NCI-H1694 treated with DMSO at 0.1 percent for 48 hours (cell line): ENCODE measurements around the gene CYTH3.

Experiments used
- DNase-seq: peaks from one replicate; lab custom pipeline; 2025; lab: John Stamatoyannopoulos, UW

Gene CYTH3

DNA sequence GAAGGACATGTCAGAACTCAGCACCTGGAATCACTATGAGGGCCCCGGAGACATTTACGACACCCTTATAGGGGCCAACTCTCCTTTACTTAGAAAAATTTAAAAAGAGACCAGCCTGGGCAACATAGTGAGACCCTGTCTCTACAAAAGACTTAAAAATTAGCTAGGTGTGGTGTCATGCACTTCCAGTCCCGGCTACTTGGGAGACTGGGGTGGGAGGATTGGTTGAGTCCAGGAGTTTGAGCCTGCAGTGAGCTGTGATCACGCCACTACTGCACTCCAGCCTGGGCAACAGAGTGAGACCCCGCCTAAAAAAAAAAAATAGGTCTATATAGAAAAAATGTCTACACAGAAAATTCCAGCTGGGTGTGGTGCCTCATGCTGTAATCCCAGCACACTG is 7.5 kb upstream of the CYTH3 start:
- no peak for DNase-seq

DNA sequence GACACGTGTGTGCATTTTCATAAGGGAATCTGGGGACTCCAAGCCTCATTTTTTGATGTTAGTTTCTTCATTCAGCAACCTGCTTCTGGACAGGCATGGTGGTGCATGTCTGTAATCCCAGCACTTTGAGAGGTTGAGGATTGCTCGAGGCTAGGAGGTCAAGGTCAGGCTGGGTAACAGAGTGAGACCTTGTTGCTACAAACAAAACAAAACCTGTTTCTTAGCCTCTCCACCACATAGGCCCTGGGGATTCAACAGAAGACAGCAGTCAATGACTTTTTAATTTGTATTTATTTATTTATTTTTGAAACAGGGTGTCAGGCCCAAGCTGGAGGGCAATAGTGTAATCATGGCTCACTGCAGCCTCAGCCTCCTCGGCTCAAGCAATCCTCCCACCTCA is 6.9 kb upstream of the CYTH3 start:
- DNase-seq: no peak

DNA sequence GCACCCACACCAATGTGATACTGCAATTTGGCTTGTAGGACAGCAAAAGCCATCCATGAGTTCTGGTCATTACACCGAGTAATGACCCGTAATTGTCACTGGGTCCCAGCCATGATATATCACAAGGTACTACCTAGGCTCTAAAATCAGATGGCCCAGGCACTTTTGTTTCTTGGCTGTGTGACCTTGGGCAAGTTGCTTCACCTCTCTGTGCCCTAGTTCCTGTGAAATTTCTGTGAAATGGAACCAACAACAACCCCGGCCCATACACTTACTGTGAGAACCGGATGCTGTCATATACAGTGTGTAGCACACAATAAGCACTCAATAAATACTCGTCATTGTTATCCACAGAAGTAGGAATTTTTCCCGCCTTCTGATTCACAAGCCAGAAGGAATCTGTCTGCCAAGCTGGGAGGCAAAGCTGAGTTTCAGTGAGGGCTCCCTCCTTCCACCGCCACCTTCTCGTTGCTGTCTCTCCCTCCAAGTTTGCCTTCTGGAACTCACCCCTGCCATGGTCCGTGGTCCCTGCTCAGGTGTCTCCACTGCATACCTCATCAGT is 6.4 kb upstream of the CYTH3 start:
- DNase-seq: no peak

DNA sequence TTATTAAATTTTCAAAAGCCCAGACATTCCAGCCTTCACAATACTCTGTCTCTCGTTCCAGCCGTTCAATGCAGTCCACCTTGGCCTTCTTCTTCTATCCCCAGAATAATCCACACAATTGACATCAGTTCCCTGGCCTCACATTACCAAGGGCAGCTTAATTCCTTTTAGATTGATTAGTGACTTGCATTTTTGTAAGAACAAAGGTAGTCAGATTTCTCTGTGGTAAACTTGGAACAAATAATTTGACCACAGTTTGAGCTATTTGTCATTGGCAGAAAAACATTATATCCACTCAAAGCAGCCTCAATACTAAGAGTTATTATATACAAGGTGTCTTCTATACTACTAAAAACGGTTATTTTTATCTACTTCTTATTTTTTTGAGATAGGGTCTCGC is 5.1 kb upstream of the CYTH3 start:
- no peak for DNase-seq

DNA sequence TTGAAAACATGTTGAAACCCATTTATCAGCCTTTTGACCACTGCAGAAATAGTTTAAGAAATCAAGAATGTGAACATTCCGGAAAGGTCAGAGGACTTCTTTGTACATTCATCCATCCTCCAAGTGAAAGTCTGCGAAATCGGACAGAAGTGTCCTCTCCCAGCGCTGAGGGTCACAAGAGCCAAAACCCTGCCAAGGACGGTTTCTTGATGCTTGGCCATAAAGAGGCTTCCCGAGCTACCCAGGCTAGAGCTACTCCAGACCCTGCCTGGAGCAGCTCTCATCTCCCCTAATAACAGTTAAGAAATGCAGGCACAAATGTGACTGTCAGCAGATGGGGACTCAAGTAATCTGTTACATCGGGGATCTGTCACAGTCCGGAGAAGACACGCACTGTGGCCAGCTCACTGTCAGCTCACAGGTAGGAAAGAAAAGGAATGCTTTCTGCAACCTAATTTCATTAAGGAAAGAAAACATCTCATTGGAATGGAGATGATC is 4.5 kb upstream of the CYTH3 start:
- DNase-seq: no peak

DNA sequence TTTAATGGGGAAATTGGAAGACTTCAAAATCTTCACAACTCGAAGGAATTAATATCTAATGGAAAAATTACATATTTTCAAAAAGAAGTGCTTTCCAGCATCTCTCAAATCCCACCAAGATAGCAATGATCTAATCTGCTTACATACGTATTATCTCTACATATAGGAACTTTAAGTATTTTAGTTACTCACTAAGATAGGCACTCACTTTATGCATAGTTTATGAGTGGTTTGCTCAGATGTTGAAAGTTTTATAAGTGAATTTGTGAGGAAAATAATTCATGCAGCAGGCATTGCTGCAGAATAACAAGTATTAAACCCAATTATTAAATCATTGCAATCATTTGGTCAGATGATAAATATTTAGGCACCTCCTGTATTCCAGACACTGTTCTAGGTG is 2.3 kb upstream of the CYTH3 start:
- no peak for DNase-seq

DNA sequence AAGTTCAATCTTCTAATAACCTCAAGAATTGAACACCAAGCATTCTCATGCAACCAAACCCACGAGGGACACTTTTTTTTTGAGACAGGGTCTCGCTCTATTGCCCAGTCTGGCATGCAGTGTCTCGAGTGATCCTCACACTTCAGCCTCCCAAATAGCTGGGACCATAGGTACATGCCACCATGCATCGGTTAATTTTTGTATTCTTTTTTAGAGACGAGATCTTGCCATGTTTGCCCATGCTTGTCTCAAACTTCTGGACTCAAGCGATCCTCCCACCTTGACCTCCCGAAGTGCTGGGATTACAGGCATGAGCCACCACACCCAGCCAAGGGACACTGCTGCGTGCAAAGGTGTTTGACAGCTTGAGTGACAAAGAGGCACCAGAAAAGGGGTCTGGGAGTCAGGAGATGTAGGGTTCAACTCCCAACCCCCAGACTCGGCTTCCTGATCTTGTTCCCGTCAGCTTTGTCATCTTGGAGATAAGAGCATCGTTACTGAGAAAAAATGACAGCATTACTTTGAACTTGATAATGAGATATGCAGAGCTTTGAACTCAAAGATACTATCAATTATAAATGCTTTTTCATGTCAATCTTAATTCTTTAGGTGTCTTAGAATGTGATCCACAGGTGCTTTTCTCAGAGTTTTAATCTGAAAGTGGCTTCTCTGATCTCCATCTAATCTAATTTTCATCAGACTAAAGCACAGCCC is 1.6 kb upstream of the CYTH3 start:
- DNase-seq: no peak

DNA sequence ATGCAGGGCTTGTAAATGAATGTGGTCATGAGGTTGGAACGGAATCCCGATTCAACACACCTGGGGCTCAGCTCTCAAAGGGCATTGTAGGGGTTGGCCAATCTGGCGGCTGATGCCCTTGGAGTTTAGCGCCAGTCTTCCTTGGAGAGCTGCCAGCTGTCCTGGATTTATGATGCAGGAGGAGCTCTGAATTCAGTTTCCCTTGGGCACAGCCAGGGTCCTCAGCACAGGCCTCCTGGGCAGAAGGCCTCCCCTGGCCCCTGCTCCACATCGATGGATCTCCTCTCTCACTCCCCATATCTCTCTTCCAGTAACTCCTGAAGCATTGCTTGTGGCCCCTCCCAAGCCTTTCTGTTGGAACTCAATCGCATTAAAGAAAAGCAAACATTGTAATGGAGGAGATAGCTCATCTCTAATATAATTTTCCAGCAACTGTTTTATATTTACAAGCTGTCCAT is 985 bp upstream of the CYTH3 start:
- DNase-seq: no peak

DNA sequence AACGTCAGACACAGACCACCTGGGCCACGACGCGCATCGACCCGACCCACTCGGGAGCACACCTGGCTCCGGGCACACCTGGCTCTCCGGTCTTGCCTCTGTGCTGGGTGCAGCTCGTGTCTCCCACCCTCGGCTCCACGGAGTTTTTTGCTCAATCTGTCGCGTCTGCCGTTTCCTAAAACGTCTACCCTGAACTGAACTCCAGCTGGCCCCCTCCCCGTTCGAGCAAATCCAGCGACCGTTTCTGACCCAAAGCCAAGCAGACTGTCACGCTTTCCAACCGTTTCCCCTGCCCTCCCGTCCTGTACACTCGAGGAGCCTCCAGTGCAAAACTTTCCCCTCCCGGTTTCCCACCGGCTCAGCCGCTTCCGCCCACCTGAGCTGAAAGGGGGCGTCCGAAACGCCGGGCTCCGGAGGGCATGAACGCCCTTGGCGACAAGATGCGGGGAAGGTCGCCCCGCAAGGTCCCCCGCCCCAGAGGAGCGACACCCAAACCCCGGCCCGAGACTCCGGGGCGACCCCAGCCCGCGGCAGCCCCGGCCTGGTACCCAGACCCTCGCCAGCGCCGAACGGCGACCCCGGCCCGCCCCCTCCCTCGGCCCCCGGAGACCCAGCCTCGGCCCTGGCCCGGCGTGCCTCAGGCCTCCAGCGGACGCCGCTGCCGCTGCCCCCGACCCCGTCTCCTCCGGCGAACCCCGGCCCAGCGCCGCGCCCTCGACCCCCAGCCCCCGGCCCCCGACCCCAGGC is 557 bp downstream of the CYTH3 start:
- DNase-seq: no peak

DNA sequence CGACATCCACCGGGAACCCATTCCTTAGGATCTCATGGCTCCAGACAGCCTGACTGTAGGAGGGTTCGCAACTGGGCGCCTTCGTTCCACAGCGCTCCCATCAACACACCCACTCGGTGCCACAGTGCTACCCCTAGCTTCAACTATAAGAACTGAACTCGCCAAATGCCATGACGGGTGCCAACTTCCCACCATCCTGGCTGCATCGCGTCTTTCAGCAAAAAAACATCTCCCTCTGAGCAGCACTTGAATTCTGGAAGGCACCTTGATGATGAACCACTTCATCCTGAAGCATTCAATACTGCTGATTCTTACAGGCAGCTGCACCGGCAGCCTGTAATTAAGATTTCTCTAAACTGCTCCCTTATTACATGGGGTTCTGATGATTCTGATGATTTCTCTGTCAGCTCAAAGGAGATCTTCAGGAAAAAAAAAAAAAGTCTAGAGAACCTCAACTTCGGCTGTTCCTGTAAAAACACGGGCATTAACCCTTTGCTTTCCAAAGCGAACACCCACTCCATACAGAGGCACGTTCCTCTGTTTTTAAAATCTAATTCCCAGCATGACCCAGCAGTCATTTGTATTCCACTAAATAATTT is 1.3 kb downstream of the CYTH3 start:
- DNase-seq: peak; percentile 43

DNA sequence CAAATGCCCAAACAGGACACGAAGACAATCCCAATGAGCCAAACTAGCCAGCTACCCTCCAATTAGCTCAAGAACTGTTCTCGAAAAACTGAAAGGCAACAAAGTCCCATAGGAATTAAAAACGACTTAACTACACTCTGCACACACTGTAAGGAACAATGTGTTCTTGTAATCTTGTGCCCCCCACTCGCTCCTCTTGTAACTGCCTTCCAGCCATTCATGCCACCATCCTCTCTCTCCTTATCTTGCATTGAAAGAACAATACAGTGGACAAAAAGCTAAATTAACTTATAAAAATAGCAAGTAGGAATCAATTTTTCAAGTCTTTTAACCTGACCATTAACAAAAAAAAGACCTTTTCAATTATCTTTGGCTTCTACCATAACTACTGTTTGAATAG is 2.9 kb downstream of the CYTH3 start:
- no peak for DNase-seq

DNA sequence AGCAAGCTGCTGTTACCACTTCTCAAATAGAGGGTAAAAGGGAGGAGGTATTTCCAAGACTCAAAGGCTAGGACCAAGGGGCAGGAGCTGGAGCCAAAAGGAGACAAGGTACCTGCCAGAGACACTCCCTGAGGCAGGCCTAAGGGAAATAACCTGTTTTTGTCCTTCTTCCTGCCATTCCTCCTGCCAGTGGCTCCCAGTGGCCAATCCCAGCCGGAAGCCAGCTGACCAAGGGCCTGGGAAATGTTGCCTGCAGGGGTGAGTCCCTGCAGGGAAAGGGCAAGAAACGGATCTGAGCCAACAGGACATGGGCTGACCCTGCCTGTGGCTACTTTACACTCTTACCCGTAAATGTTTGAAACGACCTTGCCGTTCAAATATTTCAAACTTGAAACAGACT is 3.5 kb downstream of the CYTH3 start:
- no peak for DNase-seq

DNA sequence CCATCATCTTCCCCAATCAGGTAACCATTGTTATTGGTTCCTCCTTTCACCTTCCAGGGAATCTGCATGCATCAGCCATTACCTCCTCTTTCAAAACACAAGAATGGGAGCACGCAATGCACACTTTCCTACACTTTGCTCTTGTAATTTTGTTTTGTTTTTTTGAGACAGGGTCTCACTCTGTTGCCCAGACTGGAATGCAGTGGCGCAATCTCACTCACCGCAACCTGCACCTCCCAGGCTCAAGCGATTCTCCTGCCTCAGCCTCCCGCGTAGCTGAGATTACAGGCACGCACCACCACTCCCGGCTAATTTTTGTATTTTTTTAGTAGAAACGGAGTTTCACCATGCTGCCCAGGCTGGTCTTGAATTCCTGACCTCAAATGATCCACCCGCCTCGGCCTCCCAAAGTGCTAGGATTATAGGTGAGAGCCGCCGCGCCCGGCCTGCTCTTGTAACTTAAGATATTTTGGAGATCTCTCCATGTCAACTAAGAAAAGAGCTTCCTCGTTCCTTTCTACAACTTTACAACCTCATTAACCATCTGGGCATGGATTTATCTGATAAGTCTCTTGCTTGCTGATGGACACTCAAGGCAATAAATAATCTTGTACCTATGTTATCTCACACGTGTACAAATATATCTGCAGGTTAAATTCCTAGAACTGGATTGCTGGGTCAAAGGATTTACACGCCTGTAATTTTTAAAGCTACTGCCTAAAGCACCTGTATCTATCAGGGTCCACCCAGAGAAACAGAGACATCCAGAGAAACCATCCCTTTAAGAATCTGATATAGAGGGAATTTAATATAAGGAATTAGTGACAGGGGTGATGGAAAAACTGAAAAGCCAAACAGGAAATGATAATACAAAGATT is 4.2 kb downstream of the CYTH3 start:
- DNase-seq: no peak

DNA sequence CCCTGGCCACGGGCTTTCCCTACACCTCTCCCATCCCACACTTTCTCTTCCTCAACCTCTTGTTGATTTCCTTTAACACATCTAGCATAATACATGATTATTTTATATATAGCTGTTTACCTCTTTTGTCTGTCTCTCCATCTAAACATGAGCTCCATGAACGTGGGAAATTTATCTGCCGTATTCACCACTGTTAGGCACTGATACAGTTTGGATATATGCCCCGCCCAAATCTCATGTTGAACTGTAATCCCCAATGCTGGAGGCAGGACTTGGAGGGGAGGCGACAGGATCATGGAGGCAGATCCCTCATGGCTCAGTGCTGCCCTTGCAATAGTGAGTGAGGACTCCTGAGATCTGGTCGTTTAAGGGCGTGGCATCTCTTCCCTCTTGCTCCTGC is 5.7 kb downstream of the CYTH3 start:
- DNase-seq: no peak

DNA sequence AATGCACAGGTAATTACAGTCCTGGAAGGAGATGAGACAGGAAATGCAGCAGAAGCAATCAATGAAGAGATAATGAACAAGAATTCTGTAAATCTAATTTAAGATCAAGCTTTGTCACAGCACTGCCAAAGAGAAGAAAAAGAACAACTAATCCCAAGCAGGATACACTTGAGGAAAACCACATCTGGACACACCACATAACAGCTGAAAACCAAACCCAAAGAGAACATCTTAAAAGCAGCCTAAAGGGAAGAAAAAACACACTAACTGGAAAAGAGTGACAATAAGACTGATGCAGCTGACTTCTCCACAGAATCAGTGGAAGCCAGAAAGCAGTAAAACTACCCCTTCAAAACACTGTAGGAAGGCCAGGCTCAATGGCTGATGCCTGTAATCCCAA is 10.2 kb downstream of the CYTH3 start:
- no peak for DNase-seq

DNA sequence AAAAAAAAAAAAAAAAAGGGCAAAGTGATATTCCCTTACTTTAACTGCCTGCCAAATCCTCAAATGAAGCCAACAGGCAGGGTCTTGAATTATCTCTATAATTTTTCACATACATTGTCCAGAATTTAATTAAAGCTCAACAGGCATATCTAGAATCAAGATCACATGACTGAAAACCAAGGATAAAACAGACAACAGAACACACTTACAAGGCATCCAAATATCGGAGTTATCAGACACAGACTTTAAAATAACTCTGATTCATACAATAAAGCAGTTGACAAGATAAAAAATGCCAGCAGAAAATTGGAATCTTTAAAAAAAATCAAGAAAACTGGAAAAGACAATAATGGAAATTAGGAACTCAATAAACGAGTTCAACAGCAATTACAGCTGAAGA is 10.7 kb downstream of the CYTH3 start:
- no peak for DNase-seq

DNA sequence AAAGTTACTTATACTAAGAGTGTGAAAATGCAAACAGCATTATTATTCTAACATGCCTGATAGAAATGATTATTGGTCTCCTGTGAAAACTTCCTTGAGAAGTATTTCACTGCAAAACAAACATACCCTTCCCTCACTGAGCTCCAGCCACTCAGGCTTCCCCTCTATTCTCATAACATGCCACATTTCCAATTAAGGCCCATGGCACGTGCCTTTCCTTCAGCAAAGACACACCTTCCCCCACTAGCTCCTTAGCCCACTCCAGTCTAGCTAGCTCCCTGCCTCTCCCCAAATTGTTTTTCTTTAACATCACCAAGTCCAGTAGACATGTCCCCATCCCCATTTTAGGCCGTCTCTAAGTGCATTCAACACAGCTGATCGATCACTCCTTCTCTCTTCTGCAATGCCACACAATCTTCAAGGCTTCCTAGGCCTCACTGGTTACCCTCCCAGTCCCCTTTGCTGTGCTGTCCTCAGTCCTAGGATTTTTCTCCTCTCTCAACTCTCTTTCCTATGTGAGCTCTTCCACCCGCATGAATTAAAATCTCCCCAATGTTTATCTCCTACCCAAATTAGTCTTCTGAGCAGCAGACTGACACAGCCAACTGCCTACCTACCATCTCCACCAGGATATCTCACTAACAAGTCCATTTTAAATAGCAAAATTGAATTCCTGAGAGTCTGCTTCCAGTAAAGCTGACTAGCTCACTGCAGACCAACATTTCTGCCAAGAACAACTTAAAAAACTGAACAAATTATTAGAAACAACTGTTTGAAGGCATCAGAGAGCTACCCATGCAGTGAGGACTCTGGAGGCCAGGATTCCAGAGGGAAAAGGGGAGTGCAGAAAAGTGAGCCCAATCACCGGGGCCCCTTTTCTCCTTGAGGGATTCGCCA is 11.9 kb downstream of the CYTH3 start:
- DNase-seq: no peak

DNA sequence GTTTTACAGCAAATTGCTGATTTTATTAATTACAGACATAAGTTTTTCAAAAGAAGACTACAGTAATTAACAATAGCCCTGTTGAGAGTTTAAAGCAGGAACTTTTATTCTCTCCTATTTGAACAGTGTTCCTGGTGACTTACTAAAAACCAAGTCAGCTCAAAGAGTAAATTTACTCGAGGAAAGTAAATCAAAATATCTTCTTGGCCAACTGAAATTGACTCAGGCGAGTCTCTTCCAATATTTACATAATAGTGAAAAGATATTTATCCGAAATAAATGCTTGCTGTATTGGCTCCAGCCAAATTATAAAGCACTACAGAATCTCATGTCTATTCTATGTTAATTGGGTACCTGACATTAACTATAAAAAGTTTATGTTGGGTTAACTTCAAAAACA is 13.2 kb downstream of the CYTH3 start:
- DNase-seq: no peak

DNA sequence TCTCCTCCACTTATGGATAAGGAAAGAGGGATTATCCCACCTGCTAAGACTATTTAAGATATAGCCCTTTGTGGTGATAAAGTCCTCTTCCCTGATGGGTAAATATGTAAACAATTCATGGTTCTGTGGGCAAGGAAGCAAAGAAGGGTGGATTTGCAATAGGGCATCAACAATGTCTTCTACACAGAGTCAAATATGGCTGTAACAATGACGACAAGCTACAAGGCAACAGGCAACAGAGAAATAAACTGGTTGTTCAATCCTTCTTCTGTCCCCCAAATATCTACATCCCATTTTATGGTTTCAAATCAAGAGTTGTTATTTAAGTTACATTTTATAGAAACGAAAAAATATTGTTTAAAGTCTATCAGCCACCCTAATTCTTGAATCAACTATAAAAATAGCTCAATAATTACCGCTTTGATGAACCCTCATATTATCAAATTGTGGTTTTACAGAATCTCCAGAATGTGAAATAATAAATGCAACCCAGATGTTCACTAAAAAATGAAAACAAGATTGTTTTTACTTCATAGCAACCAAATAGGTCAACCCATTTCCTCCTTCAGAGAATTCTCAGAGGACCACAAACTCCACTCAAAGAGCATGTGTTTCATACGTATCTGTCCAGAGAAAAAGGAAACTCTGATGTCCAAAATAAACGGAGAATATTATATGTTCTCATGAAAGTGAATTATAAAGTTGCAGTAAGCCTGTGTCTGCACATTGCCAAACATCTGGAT is 13.8 kb downstream of the CYTH3 start:
- no peak for DNase-seq

DNA sequence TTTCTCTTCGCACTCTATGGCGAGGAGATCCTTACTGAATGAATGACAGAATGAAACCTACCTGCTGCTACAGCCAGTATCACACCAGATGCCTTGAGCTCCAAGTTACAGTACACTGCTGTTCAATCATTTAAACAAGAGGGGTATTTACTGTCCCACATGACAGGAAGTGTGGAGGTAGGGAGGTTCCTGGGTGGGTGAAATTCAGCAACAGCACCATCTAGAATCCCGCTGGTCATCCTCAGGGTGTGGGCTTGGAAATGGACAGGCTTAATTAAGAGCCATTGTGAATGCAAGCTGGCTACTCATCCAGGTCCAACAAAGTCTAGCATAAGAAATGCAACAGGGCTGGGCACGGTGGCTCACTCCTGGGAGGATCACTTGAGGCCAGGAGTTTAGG is 14.7 kb downstream of the CYTH3 start:
- DNase-seq: no peak
